KMS-11 (cell line): ENCODE measurements around the gene MRTFA.
A peak's percentile ranks its signal among the peaks of the same experiment; 100 is the strongest.

ENCODE experiments used
- H2AFZ ChIP-seq: fragments of 200-600 bp; sonication (generic); 2 replicates; pipeline ENCODE4 v1.6.1; 2016; ENCODE audit warnings: antibody characterized with exemption, mixed run types, low read depth
- H3K27ac ChIP-seq: fragments of 200-600 bp; sonication (generic); 2 replicates; pipeline ENCODE4 v1.6.1; 2016; ENCODE audit warnings: mild to moderate bottlenecking, mixed run types
- H3K27me3 ChIP-seq: fragments of 200-600 bp; sonication (generic); 2 replicates; pipeline ENCODE4 v1.6.1; 2017; ENCODE audit warnings: mild to moderate bottlenecking, low read depth, mixed run types, moderate library complexity; ENCODE audit not compliant: insufficient read depth
- H3K36me3 ChIP-seq: fragments of 200-600 bp; sonication (generic); 2 replicates; pipeline ENCODE4 v1.6.1; 2017; ENCODE audit warnings: mild to moderate bottlenecking, mixed run types; ENCODE audit not compliant: insufficient read depth
- H3K4me1 ChIP-seq: fragments of 200-600 bp; sonication (generic); 2 replicates; pipeline ENCODE4 v1.6.1; 2016; ENCODE audit warnings: mild to moderate bottlenecking, low read depth, mixed run types; ENCODE audit not compliant: poor library complexity, severe bottlenecking
- H3K4me2 ChIP-seq: fragments of 200-600 bp; sonication (generic); 2 replicates; pipeline ENCODE4 v1.7.0; 2016; ENCODE audit warnings: mild to moderate bottlenecking, mixed run types
- H3K4me3 ChIP-seq: fragments of 200-600 bp; sonication (generic); IDR thresholded peaks from 2 replicates; pipeline ENCODE4 v1.6.1; 2017; ENCODE audit warnings: low read depth, low read length, mixed read lengths; ENCODE audit not compliant: insufficient read depth
- H3K79me2 ChIP-seq: fragments of 200-600 bp; sonication (generic); 2 replicates; pipeline ENCODE4 v1.6.1; 2016; ENCODE audit warnings: low read depth, mixed run types; ENCODE audit not compliant: insufficient read depth
- H3K9ac ChIP-seq: fragments of 200-600 bp; sonication (generic); 2 replicates; pipeline ENCODE4 v1.6.1; 2016; ENCODE audit warnings: mild to moderate bottlenecking, mixed run types
- H4K20me1 ChIP-seq: fragments of 200-600 bp; sonication (generic); 2 replicates; pipeline ENCODE4 v1.6.1; 2016; ENCODE audit warnings: mild to moderate bottlenecking, mixed run types; ENCODE audit not compliant: insufficient read depth
- CTCF ChIP-seq: fragments of 200-600 bp; sonication (generic); conservative IDR thresholded peaks from 2 replicates; pipeline ENCODE4 v1.6.1; 2017; ENCODE audit warnings: low read depth, mild to moderate bottlenecking, antibody characterized with exemption, low read length, moderate library complexity, mixed read lengths

The MRTFA gene

GRCh38 chr22:40654522-40655167 lies 18.1 kb upstream of the MRTFA start:
- Histone ChIP-seq H4K20me1 (no peaks in the 10 kb centered on the region), H3K79me2 (no peaks in the 10 kb centered on the region), H3K4me1 (peaks cover 10% of the 10 kb centered on the region), H3K9ac (no peak overlapping the region), H3K36me3 (no peaks in the 10 kb centered on the region), H3K27ac (no peak overlapping the region), H3K4me2 (no peak overlapping the region), H2AFZ (no peak overlapping the region), H3K27me3 (no peaks in the 10 kb centered on the region), H3K4me3 (no peak overlapping the region)
- no peak for TF ChIP-seq CTCF

- no peak for TF ChIP-seq CTCF
- Histone ChIP-seq H2AFZ (no peak overlapping the region), H3K4me2 (no peak overlapping the region), H4K20me1 (no peaks in the 10 kb centered on the region), H3K79me2 (no peaks in the 10 kb centered on the region), H3K36me3 (no peaks in the 10 kb centered on the region), H3K27ac (no peak overlapping the region), H3K9ac (no peak overlapping the region), H3K4me3 (no peak overlapping the region), H3K27me3 (no peaks in the 10 kb centered on the region), H3K4me1 (peaks cover 10% of the 10 kb centered on the region)
Observed at GRCh38 chr22:40653361-40653760, 16.8 kb upstream of the MRTFA start.

- H3K27ac ChIP-seq = peak overlapping the region; percentile 87
- no peaks in the 10 kb centered on the region for H3K36me3 ChIP-seq
- H4K20me1 ChIP-seq = no peaks in the 10 kb centered on the region
- peak overlapping the region; percentile 79 for H2AFZ ChIP-seq
- H3K79me2 ChIP-seq = no peaks in the 10 kb centered on the region
- peak overlapping the region; percentile 77 for H3K4me2 ChIP-seq
- no peak overlapping the region for H3K4me3 ChIP-seq
- no peak for TF ChIP-seq CTCF
- H3K4me1 ChIP-seq = peaks cover 12% of the 10 kb centered on the region
- peak overlapping the region; percentile 93 for H3K9ac ChIP-seq
- H3K27me3 ChIP-seq = no peaks in the 10 kb centered on the region
Observed at GRCh38 chr22:40651563-40652501, 15.3 kb upstream of the MRTFA start.

- Histone ChIP-seq H4K20me1 (no peaks in the 10 kb centered on the region), H3K4me3 (no peak overlapping the region), H3K36me3 (no peaks in the 10 kb centered on the region), H3K79me2 (no peaks in the 10 kb centered on the region), H3K27me3 (no peaks in the 10 kb centered on the region), H3K4me2 (peak overlapping the region; percentile 77), H3K27ac (peak overlapping the region; percentile 87), H2AFZ (peak overlapping the region; percentile 79), H3K4me1 (peaks cover 16% of the 10 kb centered on the region), H3K9ac (peak overlapping the region; percentile 93)
- TF ChIP-seq CTCF = no peak
Observed at GRCh38 chr22:40651057-40651456, 14.5 kb upstream of the MRTFA start.
